Measurements from ENCODE around the gene L3MBTL1.

Gene L3MBTL1

DNA sequence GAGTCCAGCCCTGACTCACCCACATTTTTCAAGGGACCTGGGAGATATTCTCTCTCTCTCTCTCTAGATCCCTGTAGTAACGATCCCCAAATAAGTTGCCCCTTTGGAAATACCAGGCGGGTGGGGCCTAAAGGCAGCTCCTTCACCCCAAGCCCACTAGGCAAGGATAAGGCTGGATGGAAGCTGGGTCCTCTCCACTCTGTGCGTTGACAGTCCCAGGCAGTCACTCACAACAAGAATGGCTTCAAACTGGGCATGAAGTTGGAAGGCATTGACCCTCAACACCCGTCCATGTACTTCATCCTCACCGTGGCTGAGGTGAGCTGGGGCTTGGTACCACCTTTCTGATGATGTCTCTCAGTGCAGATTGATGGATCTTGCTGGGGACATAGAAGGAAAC lies 21.6 kb downstream of the L3MBTL1 start:
- H3K4me3 ChIP-seq (replicated peaks; ENCODE audit: low read depth, low read length), result no peak overlapping the region
- TF ChIP-seq, protein P1, sequence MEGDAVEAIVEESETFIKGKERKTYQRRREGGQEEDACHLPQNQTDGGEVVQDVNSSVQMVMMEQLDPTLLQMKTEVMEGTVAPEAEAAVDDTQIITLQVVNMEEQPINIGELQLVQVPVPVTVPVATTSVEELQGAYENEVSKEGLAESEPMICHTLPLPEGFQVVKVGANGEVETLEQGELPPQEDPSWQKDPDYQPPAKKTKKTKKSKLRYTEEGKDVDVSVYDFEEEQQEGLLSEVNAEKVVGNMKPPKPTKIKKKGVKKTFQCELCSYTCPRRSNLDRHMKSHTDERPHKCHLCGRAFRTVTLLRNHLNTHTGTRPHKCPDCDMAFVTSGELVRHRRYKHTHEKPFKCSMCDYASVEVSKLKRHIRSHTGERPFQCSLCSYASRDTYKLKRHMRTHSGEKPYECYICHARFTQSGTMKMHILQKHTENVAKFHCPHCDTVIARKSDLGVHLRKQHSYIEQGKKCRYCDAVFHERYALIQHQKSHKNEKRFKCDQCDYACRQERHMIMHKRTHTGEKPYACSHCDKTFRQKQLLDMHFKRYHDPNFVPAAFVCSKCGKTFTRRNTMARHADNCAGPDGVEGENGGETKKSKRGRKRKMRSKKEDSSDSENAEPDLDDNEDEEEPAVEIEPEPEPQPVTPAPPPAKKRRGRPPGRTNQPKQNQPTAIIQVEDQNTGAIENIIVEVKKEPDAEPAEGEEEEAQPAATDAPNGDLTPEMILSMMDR (IDR thresholded peaks at IDR 0.05; ENCODE audit: low read depth, low read length, missing control alignments), result no peak
- no peak for DNase-seq (ENCODE audit: extremely low read depth, low read depth)

DNA sequence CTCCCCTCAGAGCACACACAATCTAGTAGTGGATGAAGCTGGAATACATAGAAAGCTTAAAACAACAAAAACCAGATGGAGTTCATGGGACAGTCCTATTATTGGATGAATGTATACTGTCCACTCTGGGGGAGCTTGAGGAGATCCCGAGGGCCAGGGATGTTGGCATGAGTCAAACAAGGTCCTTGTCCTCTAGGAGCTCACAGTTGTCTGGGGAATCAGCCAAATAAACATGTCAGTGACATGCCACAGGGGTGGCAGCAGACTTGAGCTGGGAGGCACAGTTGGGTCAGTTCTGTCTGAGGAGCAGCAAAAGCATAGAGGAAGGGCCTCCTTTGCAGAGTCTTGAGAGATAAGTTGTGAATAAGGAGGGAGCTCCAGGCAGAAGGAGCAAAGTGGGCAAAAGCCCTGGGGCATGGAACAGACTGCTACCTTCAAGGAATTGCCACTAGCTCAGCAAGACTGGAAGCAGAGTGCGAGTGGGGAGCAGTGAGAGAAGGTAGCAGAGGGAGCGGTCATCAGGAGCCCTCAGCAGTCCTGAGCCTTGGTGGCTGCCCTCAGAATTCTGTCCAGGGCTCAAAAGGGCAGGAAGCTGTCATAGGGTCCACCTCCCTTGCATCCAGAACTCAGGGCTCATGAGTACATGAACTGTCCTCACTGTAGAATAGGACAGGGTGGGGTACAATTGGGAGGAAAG lies 22.1 kb downstream of the L3MBTL1 start:
- TF ChIP-seq, protein P1 (IDR thresholded peaks at IDR 0.05; ENCODE audit: low read depth, low read length, missing control alignments), result no peak
- no peak for DNase-seq (ENCODE audit: extremely low read depth, low read depth)
- H3K4me3 ChIP-seq (replicated peaks; ENCODE audit: low read depth, low read length), result no peak overlapping the region

GRCh38 chr20:43530321-43531090 lies 23.0 kb downstream of the L3MBTL1 start:
- no peak for DNase-seq (ENCODE audit: extremely low read depth, low read depth)
- TF ChIP-seq, protein P1 (IDR thresholded peaks at IDR 0.05; ENCODE audit: low read depth, low read length, missing control alignments), result no peak

GRCh38 chr20:43531091-43531443 lies 23.6 kb downstream of the L3MBTL1 start:
- no peak for DNase-seq (ENCODE audit: extremely low read depth, low read depth)
- TF ChIP-seq, protein P1 (IDR thresholded peaks at IDR 0.05; ENCODE audit: low read depth, low read length, missing control alignments), result no peak
- no peak overlapping the region for H3K4me3 ChIP-seq (replicated peaks; ENCODE audit: low read depth, low read length)

More at GRCh38 chr20:43530321-43531090, 23.0 kb downstream of the L3MBTL1 start:
- H3K4me3 ChIP-seq (replicated peaks; ENCODE audit: low read depth, low read length), result no peak overlapping the region

GRCh38 chr20:43532416-43533055 lies 25.0 kb downstream of the L3MBTL1 start:
- H3K4me3 ChIP-seq (replicated peaks; ENCODE audit: low read depth, low read length), result no peak overlapping the region
- TF ChIP-seq, protein P1 (IDR thresholded peaks at IDR 0.05; ENCODE audit: low read depth, low read length, missing control alignments), result no peak
- DNase-seq (ENCODE audit: extremely low read depth, low read depth), result no peak

- H3K4me3 ChIP-seq (replicated peaks; ENCODE audit: low read depth, low read length), result no peak overlapping the region
- no peak for DNase-seq (ENCODE audit: extremely low read depth, low read depth)
- TF ChIP-seq, protein P1 (IDR thresholded peaks at IDR 0.05; ENCODE audit: low read depth, low read length, missing control alignments), result no peak
These were observed 25.6 kb downstream of the L3MBTL1 start for GRCh38 chr20:43533060-43533459.

Data from HFF-Myc (cell line).